NCI-H524 (cell line): ENCODE results near the gene GJA9.
A peak's percentile ranks its signal among the peaks of the same experiment; 100 is the strongest.
"Not testable (repeated sequence)": the region's sequence is repeated elsewhere in the genome, so short reads cannot be mapped to it uniquely, and the experiment has no call there.

ENCODE experiments used
- DNase-seq, 2 experiments: peaks; one replicate each; lab custom pipeline; 2025; lab: John Stamatoyannopoulos, UW

Gene GJA9

DNA sequence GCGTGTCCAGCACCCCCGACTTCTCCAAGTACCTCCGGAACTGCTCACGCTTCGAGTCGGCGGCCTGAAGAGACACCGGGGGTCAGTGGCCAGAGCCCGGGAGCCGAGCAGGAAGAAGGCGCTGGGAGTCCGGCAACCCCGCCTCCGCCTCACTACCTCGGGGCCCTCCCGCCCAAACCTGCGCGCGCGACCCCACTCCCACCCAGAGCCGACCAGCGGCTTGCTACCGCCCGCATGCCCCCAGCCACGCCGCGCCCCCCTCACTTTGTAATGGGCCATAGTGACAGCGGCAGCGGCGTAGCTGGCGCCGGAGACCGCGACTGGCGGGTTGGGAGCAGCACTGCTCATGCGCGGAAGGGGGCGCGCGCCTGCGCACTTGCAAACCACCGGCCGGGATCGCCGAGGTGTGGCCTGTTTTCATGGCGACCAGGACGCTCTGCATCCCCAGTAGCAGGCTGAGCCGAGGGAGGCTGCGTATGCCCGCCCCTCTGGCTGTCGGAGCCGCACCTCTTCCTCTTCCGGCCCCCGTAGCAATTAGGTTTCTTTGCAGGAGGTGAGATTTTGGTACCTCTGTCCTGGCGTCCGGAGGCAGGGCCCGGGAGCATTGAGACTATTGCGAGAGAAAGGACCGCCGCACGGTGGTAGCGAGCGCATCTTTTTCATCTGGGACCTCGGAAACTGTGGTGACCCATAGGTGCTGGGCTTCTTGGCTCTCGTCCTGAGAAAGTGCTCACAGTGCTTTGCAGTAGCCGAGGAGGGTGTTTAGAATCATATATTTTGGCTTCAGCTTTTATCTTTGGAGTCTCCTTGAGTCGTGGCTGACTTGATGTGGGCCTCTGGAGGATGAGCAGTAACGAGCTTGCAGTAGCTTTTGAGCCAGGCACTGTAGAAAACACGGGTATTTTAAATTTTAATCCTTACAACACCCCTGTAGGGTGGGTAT, 8.1 kb downstream of the GJA9 start, which contains the start of gene MYCBP:
MYCBP (minus strand) TSS at position 322 of the 943 bp plus-strand sequence; CDS start at position 279, 43 bp downstream.
- peak; percentile 92 to 93 for DNase-seq

DNA sequence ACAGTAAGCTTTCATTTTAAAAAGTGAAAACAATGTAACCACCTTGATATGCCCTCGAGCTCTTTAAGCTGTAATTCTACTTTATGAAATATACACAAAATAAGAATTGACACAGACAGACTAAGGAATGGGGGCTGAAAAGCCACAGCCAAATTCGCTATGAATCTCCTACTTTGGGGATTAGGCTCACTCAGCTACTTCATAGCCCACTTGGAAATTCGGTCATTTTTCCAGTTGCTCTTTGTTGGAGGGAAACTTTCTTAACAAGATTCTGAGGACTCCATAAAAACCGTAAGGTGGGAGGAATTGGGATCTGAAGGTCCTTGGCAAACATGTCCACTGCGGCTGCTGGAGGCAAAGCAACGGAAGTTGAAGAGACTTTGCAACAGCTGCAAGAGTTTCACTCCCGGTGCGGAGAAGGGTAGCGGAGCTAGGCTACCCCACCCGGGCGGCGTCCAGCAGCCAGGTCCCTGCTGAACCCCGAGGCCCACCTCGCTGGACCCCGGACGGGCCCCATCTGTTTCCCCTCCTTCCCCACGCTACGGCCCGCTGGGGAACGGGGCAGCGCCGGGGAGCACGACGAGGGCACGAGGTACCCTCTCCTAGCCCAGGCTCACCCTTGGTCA, 8.9 kb downstream of the GJA9 start:
- no peak for DNase-seq

DNA sequence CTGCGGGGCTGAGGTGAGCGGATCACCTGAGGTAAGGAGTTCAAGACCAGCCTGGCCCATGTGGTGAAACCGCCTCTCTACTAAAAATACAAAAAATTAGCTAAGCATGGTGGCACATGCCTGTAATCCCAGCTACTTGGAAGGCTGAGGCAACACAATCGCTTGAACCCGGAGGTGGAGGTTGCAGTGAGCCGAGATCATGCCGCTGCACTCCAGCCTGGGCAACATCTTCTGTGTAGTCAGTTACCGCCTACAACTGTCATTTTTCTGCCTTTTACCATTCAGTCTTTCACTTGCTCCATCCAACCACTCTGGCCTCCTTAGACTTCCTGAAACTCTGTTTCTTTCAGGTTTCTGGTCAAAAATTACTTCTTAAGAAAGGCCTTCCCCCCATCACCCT, 10.4 kb downstream of the GJA9 start:
- no peak for DNase-seq

DNA sequence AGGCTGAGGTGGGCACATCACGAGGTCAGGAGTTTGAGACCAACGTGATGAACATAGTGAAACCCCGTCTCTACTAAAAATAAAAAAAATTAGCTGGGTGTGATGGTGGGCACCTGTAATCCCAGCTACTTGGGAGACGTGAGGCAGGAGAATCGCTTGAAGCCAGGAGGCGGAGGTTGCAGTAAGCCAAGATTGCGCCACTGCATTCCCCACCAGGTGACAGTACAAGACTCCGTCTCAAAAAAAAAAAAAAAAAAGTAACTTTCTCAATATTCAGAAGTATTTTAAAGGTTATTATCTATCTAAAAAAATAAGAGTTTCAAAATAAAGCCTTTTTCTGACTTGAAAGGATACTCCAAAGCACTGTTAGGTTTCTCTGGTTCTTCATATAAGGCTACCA, 14.2 kb downstream of the GJA9 start:
- DNase-seq, result no peak

DNA sequence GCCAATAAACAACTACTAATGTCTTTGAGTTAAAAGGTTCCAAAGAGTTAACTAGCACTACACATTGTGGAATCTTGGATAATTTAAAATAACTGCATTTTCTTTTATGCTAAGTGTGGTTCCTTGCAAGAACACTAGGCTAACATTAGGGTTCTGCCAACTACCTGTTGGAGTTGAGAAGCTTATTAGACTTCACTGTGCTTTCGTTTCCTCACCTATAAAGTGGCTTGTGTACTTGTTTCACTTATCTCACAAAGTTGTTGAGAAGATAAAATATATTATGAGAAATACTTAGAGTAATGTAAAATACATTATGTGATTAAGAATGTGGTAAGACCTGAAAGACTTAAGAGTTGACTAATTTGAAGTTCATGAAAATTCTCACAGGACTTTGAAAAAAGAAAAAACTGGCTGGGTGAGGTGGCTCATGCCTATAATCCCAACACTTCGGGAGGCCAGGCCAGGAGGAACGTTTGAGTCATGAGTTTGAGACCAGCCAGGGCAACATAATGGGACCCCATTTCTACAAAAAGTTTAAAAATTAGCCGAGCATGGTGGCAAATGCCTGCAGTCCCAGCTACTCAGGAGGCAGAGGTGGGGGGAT, 16.2 kb downstream of the GJA9 start:
- DNase-seq, result no peak

DNA sequence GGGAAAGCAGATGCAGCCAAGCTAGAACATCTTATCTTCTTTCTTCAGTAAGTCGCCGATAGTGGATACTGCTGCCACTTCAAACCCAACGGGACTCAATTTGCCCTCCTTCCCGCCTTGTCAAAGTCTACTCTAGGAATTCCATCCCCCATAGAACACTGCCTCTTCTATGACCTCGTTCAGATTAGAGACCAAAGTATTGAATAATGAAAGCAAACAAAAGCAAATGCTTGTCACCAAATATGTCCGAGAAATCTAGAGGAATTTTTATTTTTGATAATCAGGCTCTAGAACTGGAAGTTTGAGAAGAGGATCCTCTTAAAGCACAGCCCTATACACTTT, 21.0 kb downstream of the GJA9 start:
- DNase-seq, result no peak

DNA sequence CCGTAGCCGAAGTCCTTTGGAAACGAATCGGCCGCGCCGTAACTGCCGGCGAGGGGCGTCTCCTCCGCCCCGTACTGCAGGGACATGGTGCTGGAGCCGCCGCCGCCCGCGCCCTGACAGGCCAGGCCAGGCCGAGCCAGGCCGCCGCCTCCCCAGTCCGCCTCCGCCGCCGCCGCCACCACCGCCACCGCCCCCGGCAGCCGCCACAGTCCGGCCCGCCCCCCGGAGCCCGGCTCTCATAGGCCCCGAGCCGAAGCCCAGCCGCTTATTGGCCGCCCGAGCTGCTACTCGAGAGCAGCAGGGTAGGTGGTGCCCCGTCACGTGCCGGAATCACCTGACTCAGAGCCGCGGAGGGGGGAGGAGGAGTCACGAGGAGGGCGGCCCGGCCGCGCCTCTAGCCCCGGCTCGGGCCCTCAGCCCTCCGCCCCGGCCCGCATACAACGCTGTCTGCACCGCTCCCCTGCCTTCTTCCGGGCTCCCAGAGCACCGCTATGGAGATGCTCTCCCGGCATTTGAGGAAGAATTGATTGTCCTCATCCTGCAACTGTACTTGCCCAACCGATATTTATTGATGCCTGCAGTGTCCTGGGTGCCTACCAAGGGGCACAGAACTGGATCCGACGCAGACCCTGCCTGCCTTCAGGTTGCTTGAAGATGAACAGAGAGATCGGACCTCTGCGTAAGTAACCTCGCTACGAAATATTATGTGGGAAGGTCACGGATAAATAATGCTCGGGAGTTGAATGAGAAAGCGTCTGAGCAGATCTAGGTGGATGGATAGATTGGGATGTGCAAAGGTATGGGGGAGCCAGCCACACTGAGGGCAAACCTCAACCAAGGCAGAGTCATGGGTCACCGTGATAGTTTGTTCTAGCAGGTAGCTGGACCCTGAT, 21.6 kb downstream of the GJA9 start, which contains the start of gene RRAGC:
RRAGC (minus strand) TSS at position 212 of the 893 bp plus-strand sequence; CDS start at position 86, 126 bp downstream.
- DNase-seq, result peak; percentile 82 to 94

DNA sequence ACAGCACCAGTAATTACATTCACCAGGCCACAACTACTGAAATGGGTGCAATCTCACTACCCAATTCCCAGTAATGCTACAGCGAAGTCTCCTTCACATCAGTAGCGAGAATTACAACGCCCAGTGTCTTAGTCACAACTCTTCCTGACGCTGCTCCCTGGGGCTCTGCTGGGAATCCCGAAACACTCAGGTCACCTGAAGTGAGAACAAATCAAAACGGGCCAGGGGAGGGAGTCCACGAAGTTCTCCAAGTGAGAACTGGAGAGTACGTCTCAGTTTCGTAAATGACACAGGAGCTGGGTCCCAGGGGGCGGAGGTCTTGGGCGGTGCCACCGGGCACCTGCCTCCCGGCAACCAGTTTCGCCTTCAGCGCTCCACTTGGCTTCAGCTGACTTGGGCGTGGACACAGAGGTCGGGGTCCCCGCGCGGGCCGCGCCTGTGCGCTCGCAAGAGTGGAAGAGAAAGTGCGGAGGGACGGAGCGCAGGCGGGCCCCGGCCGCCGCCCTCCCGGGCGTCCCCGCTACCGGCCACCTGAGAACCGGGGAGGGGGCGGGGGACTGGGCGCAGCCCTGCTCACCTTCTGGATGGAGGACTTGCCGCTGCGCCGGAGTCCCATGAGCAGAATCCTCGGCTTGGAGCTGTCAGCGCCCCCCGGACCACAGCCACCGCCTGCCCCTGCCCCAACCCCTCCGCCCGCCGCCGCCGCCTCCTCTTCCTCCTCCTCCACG, 22.4 kb downstream of the GJA9 start:
- peak in 1 of 2 experiments; percentile 19 for DNase-seq

DNA sequence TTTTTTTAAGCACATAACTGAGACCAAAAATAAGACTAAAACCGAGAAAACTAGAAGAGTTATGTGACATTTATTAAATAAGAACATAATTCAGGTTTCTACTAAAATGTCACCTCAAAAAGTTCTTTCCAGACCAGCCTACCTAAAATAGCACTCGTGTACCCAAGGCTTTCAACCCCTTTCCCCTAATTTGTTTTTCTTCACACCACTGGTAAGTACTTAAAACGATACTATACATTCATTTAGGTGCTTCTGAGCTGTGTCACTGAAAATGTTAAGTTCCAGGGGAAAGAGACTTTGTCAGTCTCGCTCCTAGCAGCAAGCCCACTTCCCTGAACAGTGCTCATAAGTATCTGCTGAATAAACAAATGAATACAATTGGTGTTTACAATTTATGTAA, 28.6 kb downstream of the GJA9 start:
- no peak for DNase-seq

DNA sequence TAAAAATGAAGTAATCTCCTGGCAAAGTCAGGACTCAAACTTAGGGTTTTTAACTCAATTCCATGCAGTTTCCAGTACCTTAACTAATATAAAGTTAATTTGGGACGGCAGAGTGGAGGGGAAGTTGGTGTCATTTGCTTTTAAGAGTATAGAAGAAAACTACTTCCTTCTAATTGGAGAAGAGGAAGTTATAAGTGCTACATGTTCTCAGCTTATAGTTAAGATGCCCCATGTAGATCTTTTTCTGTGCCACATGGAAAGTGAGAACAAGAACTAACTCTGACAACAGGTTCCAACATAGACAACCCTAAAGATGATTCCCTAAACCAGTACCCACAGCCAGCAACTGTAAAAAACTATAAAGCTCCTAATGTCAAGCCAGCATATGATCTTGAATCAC, 33.3 kb downstream of the GJA9 start:
- no peak for DNase-seq

DNA sequence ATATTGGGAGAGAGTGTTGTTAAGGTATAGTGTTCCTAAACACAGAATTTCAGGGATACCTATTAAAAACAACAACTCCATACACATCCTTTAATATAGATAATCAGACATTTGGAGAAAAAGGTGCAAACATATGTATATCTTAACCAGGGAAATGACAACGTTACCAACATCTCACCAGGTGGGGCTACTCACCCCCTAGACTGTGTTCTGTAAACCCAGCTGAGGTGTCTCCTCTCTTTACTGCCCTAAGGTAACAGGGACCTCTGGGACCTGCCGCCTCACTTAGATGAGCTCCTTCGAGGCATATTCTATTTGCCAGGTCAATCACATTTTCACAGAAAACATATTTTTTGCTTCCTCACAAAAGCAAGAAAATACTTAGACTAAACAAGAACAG, 35.2 kb downstream of the GJA9 start:
- DNase-seq, result no peak

DNA sequence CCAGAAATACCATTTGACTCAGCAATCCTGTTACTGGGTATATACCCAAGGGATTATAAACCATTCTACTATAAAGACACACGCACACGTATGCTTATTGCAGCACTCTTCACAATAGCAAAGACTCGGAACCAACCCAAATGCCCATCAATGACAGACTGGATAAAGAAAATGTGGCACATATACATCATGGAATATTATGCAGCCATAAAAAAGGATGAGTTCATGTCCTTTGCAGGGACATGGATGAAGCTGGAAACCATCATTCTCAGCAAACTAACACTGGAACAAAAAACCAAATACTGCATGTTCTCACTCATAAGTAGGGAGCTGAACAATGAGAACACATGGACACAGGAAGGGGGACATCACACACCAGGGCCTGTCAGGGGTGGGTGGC, 36.3 kb downstream of the GJA9 start:
- not testable (repeated sequence) for DNase-seq

DNA sequence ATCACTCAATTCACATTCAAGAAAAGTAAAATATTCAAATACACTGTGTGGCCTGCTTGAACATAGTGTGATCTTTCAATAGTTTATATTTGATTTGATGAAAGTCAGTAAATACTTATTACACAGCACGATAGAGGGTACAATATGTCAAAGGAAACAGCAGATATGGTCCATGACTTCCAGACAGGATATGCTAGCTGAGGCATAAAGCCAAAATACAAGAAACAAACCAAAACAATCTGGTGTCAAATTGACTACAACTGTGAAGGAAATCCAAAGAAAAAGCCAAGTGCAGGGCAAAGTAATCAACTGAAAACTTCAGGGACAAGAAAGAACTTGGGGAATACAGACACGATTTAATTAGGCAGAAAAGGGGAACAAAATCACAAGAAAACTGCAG, 41.1 kb downstream of the GJA9 start:
- DNase-seq, result no peak

DNA sequence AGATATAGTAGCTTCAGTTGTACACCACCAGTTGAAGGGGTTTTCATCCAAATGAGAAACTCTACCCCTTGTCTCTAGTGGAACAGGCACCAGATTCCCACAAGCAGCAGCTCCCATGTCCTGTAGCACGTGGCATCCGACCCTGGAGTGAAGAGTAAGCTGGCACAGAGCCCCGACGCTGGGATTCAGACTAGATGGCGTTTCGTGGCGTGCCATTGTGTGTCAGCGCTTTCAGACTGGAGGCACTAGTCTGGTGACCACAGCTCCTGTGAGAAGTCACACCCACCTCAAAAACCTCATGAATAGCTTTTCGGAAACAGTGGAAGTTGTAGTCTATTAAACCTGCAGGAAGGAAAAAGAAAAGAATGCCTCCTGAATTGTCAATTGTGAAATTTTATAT, 42.0 kb downstream of the GJA9 start:
- DNase-seq, result no peak

DNA sequence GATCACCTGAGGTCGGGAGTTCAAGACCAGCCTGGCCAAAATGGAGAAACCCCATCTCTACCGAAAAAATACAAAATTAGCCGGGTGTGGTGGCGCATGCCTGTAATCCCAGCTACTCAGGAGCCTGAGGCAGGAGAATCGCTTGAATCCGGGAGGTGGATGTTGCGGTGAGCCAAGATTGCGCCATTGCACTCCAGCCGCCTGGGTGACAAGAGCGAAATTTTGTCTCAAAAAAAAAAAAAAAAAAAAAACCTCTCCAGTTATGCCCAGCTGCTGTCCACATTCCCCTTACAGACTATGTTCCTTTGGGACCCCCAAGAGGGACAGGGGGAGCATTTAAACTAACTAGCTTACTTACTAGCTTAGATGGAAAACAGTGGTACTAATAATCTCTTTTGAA, 45.1 kb downstream of the GJA9 start:
- DNase-seq, result not testable (repeated sequence)

DNA sequence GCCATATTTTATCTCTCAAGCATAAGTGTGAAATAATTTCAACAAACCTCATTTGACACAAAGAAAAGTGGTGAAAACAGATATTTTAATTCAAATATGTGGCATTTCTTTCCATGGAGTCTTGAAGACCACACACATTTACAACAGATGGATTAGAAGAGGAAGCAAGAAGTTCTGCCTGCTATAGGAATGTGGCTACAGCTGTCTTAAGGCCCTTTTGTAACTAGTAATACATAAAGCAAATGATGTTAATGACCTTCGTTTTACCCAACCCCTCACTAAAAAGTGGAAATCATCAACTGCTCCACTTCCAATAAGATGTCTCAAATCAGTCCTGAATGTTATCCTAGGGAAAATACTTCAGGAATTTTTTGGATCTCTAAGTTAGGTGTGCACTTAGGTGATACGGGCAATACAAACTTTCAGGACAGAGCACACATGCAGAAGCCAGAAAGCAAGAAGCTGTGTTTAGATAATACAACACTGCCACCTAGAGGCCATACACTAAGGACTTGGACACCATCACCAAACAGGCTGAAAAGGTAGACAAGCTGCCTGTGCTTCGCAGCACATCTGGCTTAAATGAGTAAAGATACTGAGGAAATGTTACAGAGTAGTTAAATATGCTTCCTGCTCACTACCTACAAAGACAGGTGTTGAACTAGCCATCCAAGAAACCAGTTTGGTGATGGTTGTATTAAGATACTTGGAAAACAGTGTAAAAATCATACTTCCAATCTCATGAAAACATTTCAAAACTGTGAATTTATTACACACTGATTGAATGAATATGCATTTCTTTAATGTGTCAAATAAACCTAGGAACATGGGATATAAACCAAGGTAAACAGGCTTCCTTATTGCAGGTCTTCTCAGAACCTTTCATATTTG, 46.2 kb downstream of the GJA9 start:
- DNase-seq, result peak; percentile 48 to 79

DNA sequence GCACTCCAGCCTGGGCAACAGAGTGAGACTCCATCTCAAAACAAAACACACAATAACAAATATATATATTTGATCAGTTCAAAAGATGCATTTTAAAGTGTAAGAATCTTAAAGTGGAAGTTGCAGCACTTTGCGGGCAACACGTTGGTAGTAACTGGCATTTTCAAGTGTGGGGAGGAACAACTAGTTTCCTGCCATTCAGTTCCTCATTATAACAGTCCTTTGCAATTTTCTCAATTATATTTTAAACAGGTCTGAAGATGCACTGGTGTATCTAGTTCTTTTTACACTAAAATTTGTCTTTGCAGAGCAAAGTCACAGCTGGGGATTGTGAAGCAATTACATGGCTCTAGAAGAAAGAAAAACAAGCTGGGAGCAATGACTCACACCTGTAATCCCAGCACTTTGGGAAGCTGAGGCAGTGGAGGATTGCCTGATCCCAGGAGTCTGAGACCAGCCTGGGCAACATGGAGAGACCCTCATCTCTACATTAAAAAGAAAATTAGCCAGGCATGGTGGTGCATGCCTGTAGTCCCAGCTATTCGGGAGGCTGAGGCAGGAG, 47.1 kb downstream of the GJA9 start:
- no peak for DNase-seq

DNA sequence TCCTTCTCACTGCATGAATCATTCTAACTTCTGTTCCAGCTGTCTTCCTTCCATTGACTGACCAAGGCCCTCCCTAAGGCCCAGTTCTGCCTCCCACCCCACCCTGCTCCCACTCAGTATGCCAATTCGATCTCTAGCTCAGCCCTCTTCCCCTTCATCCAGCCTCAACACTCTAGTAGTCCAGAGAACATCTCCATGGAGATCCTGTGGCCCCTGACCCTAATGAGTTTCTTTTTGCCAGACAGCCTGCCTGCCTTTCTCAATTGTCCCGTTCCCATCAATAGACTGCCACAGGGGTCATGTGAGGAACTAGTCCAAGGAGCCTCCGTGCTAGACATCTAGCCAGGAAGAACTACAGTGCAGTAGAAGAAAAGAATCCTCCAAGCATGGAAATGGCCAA, 48.2 kb downstream of the GJA9 start:
- DNase-seq, result no peak

DNA sequence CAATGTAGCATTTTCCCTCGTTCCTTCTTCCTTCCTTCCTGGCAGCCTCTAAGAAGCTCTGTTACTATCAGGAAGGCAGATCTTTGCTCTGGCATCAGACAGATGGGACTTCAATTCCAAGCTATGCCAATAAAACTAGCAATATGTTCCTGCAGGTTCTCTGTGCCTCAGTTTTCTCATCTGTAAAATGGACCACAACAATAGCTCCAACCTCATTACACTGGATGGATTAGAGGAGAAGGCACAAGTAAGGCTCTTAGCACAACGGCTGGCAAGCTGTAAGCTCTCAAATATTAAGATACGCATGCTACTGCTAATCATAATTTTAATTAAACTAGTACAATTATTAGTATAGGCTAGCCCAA, 49.0 kb downstream of the GJA9 start:
- no peak for DNase-seq
